Measurements from ENCODE around the gene MCF2L.

MCF2L gene

DNA sequence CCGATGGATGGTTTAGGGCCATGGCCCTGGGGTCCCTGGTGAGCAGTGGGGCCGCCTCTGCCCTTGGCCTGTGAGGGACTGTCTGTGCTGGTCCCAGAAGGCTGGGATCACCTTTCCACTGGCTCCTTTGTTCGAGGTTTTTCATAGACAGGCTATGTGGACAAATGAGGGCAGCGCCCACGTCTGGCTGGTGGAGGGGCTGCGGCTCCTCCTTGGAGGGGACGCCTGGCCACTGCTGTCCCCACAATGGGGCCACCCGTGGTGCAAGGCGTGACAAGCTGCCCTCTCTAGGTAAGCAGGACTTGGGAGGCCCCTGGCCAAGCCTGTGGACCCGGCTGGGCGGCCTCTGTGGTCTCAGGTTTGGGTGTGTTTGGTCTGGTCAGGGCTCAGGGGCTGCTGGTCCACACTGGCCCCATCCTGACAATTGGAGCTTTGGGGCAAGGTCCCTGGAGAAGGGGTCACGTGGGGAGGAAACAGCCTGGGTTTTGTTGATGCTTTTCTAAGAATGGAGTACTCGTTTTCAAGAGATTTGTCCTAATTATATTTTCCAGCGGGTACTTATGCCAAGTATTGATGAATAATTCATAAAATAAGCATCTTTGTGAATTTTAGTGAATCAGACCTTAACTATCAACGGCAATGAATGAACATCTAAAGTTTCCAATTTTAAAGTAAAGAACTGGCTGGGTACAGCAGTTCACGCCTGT lies 33.3 kb downstream of the MCF2L start:
- peaks cover 17% of the 10 kb centered on the region for H3K4me1 ChIP-seq
- H3K4me3 ChIP-seq (ENCODE audit: low read depth, low read length), result peak overlapping the region; percentile 73
- TF ChIP-seq, protein P1, sequence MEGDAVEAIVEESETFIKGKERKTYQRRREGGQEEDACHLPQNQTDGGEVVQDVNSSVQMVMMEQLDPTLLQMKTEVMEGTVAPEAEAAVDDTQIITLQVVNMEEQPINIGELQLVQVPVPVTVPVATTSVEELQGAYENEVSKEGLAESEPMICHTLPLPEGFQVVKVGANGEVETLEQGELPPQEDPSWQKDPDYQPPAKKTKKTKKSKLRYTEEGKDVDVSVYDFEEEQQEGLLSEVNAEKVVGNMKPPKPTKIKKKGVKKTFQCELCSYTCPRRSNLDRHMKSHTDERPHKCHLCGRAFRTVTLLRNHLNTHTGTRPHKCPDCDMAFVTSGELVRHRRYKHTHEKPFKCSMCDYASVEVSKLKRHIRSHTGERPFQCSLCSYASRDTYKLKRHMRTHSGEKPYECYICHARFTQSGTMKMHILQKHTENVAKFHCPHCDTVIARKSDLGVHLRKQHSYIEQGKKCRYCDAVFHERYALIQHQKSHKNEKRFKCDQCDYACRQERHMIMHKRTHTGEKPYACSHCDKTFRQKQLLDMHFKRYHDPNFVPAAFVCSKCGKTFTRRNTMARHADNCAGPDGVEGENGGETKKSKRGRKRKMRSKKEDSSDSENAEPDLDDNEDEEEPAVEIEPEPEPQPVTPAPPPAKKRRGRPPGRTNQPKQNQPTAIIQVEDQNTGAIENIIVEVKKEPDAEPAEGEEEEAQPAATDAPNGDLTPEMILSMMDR (IDR thresholded peaks at IDR 0.05; ENCODE audit: low read depth, low read length), result peak; percentile 79
- no peaks in the 10 kb centered on the region for H3K9me3 ChIP-seq
- peak; percentile 76 for DNase-seq
- no peaks in the 10 kb centered on the region for H3K36me3 ChIP-seq
- no peaks in the 10 kb centered on the region for H3K27me3 ChIP-seq

DNA sequence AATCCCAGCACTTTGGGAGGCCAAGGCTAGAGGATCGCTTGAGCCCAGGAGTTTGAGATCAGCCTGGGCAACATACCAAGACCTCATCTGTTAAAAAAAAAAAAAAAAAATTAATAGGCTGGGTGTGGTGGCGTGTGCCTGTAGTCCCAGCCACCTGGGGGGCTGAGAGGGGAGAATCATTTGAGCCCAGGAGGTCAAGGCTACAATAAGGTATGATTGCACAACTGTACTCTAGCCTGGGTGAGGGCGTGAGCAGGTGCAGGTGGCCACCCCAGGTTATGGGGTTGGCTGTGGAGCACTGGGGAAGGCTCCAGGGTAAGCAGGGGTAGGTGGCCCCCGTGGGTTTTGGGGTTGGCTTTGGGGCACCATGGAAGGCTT lies 33.9 kb downstream of the MCF2L start:
- DNase-seq, result no peak
- TF ChIP-seq, protein P1 (IDR thresholded peaks at IDR 0.05; ENCODE audit: low read depth, low read length), result no peak
- Histone ChIP-seq H3K27me3 (no peaks in the 10 kb centered on the region), H3K4me3 (ENCODE audit: low read depth, low read length) (no peak overlapping the region), H3K9me3 (no peaks in the 10 kb centered on the region), H3K4me1 (peaks cover 17% of the 10 kb centered on the region), H3K36me3 (no peaks in the 10 kb centered on the region)

DNA sequence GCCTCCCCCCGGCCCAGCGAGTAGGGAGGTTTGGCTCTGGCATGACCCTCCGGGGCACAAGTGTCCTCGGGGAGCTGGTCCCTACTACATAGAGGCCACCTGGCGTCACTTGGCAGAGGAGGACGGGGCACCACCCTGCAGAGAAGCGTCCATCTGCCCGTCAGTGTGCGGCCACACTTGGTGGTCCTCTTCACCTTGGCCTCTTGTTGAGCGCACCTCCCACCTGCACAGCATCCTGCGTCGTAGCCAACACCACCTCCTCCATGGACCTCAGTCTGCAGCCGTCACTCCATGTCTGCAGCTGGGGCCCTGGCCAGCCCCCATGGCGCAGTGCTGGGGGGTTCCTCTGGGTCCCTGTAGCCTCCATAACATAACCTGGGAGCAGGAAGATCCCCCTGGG lies 35.1 kb downstream of the MCF2L start:
- TF ChIP-seq, protein P1 (IDR thresholded peaks at IDR 0.05; ENCODE audit: low read depth, low read length), result no peak
- Histone ChIP-seq H3K27me3 (no peaks in the 10 kb centered on the region), H3K4me1 (peaks cover 10% of the 10 kb centered on the region), H3K9me3 (no peaks in the 10 kb centered on the region), H3K36me3 (no peaks in the 10 kb centered on the region), H3K4me3 (ENCODE audit: low read depth, low read length) (no peak overlapping the region)
- DNase-seq, result no peak

DNA sequence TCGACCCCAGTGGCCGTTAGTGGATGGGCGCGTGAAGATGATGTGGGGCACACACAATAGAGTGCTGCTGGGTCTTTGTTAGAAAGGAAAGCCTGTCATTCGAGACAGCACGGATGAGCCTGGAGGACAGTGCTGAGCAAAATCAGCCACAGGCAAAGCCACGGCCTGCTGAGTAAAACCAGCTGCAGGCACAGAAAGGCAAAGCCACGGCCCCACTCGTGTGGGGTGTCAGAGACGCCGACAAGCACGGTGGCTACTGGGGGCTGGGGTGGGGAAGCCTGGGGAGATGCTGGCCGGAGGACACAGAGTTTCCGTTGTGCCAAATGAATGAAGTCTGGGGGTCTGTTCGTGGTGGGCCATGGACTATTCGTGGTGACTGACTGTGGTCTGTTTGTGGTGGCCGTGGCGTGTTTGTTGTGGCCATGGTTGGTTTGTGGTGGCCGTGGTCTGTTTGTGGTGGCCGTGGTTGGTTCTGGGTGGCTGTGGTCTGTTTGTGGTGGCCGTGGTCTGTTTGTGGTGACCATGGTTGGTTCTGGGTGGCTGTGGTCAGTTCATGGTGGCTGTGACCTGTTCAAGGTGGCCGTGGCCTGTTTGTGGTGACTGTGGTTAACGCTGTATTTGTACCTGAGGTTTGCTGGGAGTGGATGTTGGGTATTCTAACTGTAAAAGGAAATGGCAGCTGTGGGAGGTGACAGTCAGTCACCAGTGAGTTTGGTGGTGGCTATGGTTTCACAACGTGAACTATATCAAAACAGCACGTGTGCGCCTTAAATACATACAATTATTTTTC lies 36.3 kb downstream of the MCF2L start:
- peaks cover 15% of the 10 kb centered on the region for H3K4me1 ChIP-seq
- DNase-seq, result no peak
- H3K9me3 ChIP-seq, result no peaks in the 10 kb centered on the region
- TF ChIP-seq, protein P1 (IDR thresholded peaks at IDR 0.05; ENCODE audit: low read depth, low read length), result no peak
- H3K36me3 ChIP-seq, result no peaks in the 10 kb centered on the region
- H3K27me3 ChIP-seq, result no peaks in the 10 kb centered on the region
- no peak overlapping the region for H3K4me3 ChIP-seq (ENCODE audit: low read depth, low read length)

DNA sequence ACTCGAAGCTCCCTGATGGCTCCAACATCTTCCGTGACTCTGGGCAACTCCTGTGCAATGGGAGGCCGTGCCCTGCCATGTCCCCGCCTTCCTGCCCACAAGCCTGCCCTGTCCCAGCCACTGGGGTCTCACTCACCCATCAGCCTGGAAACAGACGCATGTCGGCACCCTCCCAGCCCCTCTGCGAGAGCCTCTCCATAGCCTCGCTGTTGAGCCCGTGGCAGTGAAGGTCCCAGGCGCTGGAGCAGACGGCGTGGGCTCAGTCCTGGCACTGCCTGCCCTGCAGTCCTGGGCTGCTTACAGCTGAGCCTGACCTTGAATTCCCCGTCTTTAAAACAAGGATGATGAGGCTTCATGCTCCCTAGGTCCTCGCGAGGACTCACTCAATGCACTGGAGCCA lies 37.0 kb downstream of the MCF2L start:
- H3K36me3 ChIP-seq, result no peaks in the 10 kb centered on the region
- peaks cover 8% of the 10 kb centered on the region for H3K4me1 ChIP-seq
- no peak overlapping the region for H3K4me3 ChIP-seq (ENCODE audit: low read depth, low read length)
- no peak for DNase-seq
- no peaks in the 10 kb centered on the region for H3K9me3 ChIP-seq
- TF ChIP-seq, protein P1 (IDR thresholded peaks at IDR 0.05; ENCODE audit: low read depth, low read length), result no peak
- H3K27me3 ChIP-seq, result no peaks in the 10 kb centered on the region

DNA sequence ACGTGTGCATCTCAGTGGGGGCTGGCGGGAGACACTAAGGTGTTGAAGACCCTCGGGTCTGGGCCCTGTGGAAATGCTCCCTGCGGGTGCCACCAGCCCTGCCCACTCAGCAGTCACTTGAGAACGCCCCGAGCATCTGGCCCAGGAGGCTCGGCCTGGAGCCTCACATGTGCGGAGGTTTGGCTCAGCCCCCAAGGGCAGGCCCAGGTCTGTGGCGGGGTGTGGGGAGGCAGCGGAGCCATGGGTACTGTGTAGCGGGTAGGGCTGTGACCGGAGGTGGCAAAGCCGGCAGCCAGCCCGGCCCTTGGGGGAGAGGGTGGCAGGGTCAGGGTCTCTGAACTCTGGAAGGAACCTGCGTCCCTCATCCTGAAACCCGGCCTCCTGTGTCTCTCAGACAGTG lies 37.6 kb downstream of the MCF2L start:
- no peaks in the 10 kb centered on the region for H3K36me3 ChIP-seq
- H3K4me3 ChIP-seq (ENCODE audit: low read depth, low read length), result no peak overlapping the region
- H3K27me3 ChIP-seq, result no peaks in the 10 kb centered on the region
- DNase-seq, result no peak
- H3K4me1 ChIP-seq, result peaks cover 6% of the 10 kb centered on the region
- TF ChIP-seq, protein P1 (IDR thresholded peaks at IDR 0.05; ENCODE audit: low read depth, low read length), result no peak
- H3K9me3 ChIP-seq, result no peaks in the 10 kb centered on the region
